ENCODE measurements around the gene FUCA1.
A peak's percentile ranks its signal among the peaks of the same experiment; 100 is the strongest.
"Not testable (repeated sequence)": the region's sequence is repeated elsewhere in the genome, so short reads cannot be mapped to it uniquely, and the experiment has no call there.

The FUCA1 gene

DNA sequence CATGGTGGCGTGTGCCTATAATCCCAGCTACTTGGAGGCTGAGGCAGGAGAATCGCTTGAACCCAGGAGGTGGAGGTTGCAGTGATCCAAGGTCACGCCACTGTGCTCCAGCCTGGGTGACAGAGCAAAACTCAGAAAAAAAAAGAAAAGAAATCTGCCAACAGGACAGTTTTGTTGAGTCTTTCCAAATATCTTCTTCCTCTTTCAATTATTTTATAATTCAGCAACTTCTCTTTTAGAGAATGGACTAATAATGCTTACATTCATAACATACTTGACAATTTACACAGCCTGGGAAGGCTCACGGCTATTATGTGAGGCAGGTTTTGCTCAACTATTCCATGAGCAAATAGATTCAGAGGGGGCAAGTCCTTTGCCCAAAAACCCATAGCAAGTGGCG, 27.0 kb upstream of the FUCA1 start:
- no peak for DNase-seq

DNA sequence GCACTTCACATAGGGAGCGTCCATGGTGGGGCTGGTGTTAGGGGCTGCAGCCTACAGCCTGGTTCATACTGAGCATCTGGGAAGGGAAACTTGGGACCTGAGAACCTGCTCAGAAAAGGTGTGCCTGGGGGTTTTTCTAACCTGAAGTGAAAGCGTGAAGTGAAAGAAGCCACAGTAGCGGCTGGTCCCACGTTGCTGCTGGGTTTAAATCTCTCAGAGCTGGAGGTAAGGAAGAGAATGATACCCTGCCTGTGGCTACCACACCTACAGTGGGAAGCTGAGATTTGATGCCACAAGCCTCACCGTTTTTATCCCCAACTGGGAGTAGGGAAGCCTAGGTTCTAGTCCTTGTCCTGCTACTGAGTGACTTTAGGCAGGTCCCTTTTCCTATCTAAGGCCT, 21.0 kb upstream of the FUCA1 start:
- DNase-seq: no peak

DNA sequence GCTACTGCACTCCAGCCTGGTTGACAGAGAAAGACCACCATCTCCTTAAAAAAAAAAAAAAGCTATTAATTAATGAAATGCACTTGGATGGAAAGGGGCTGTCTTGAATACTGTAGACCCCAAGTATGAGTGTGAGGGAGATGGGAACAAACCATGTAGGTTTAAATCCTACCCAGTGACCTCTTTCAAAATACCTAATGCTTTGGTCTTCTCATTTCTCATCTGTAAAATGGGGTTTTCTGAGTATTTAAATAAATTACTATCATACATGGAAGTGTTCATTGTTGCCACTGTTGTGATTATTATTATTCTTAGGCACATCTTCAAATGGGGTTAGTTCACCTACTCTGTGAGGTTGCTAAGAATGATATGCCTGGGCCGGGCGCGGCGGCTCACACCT, 17.1 kb upstream of the FUCA1 start:
- DNase-seq: no peak

GRCh38 chr1:23882746-23883145, 14.7 kb upstream of the FUCA1 start:
- DNase-seq: no peak

- DNase-seq: no peak
These were observed 11.7 kb upstream of the FUCA1 start for GRCh38 chr1:23879809-23880208.

GRCh38 chr1:23878668-23879067, 10.6 kb upstream of the FUCA1 start:
- no peak for DNase-seq

DNA sequence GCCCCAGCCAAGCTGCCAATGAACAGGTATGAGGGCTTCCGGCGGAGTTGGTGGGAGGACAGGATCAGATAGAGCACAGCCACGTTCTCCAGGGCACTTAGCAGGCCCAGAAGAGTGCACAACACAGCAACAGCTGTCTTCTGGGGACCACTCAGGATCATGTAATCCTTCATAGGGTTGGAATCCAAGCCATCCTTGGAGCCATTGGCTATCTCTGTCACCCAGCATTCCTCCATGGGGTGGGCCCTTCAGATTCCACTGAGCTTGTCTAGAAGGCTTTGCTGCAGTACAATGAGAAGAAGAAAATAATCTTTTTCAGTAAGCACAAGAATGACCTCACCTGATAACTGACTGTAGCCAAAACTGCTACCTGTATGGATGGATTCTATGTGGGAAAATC, 7.3 kb upstream of the FUCA1 start:
- no peak for DNase-seq

- no peak for DNase-seq
These were observed 4.3 kb upstream of the FUCA1 start for GRCh38 chr1:23872421-23872820.

DNA sequence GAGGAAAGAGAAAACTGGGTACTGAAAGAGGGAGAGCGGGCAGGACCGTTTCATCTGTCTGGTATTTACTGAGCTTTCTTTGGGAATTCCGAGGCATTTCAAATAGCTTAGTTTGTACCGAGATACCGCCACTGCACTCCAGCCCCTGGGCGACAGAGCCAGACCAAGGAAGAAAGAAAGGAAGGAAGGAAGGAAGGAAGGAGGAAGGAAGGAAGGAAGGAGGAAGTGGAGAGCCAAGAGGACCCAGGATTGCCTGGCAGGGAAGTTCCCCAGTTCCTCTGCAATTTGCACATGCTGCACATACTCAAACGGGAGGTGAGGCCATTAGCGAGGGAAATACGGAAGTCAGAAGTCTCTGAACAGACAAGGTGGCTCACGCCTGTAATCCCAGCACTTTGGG, 961 bp upstream of the FUCA1 start:
- DNase-seq: no peak

DNA sequence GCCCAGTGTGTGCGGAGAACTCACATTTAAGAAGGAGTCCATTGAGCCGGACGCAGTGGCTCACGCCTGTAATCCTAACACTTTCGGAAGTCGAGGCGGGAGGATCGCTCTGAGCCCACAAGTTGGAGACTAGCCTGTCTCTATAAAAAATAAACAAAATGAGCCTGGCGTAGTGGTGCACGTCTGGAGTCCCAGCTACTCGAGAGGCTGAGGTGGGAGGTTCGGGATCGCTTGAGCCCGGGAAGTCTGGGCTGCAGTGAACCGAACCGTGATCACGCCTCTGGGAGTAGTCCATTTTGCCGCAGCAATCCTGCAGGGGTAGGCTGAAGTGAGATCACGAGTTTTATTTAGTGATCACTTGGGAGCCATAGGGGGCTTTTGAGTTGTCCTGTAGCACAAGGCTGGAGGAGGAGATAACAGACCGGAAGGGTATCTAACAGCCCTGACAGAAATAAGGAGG, 497 bp upstream of the FUCA1 start:
- no peak for DNase-seq

GRCh38 chr1:23867542-23867894, 572 bp downstream of the FUCA1 start:
- no peak for DNase-seq

- DNase-seq: peak; percentile 25
These were observed 2.6 kb downstream of the FUCA1 start for GRCh38 chr1:23865543-23865930.

DNA sequence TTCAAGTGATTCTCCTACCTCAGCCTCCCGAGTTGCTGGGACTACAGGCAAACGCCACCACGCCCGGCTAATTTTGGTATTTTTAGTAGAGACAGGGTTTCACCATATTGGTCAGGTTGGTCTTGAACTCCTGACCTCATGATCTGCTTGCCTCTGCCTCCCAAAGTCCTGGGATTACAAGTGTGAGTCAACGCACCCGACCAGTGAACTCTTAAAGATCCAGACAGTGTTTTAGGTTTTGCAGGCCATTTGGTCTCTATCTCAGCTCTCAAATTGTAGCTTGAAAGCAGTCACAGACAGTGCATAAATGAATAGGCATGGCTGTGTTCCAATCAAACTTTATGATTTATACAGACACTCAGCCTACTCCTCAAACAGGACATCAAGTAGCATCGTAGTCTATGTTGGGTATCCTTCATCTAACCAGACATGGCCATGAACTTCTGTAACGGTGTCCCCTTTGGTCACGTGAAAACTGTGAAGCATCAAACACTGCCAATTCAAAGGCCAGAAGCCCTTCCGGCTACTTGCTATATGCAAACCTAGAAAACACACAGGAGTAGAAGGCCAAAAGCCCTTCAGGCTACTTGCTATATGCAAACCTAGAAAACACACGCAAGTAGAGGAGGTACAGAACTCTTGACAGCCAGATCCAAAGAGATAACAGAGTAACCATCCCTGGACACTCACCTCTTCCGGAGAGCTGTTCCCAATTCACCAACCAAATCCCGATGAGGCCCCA, 3.1 kb downstream of the FUCA1 start:
- DNase-seq: no peak

GRCh38 chr1:23862640-23863039, 5.5 kb downstream of the FUCA1 start:
- DNase-seq: no peak

DNA sequence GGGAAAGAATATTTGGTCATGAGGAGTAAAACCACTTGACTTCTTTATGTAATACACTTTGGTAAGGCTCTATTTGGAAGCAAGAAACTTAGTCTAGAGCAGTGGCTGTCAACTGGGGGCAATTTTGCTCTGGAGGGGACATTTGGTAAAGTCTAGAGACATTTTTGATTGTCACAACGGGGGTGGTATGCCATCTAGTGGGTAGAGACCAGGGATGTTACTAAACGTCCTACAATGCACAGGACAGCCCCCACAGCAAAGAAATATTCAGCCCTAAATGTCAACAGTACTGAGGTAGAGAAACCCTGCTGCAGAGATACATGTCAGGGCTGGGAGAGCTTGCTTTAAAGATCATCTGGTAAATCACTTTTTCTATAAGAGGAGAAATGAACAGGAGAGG, 13.5 kb downstream of the FUCA1 start:
- DNase-seq: no peak

GRCh38 chr1:23853124-23853523, 15.0 kb downstream of the FUCA1 start:
- not testable (repeated sequence) for DNase-seq

DNA sequence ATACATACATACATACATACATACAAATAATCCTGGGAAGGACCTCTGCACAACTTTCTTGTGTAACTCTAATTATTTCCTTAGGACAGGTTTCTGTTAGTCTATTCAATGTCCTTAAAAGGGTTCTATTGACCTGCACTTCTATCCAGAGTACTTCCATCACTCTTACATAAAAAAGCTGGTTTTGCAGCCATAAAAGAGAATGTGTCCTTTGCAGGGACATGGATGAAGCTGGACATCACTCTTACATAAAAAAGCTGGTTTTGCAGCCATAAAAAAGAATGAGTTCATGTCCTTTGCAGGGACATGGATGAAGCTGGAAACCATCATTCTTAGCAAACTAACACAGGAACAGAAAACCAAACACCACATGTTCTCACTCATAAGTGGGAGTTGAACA, 16.7 kb downstream of the FUCA1 start:
- not testable (repeated sequence) for DNase-seq

DNA sequence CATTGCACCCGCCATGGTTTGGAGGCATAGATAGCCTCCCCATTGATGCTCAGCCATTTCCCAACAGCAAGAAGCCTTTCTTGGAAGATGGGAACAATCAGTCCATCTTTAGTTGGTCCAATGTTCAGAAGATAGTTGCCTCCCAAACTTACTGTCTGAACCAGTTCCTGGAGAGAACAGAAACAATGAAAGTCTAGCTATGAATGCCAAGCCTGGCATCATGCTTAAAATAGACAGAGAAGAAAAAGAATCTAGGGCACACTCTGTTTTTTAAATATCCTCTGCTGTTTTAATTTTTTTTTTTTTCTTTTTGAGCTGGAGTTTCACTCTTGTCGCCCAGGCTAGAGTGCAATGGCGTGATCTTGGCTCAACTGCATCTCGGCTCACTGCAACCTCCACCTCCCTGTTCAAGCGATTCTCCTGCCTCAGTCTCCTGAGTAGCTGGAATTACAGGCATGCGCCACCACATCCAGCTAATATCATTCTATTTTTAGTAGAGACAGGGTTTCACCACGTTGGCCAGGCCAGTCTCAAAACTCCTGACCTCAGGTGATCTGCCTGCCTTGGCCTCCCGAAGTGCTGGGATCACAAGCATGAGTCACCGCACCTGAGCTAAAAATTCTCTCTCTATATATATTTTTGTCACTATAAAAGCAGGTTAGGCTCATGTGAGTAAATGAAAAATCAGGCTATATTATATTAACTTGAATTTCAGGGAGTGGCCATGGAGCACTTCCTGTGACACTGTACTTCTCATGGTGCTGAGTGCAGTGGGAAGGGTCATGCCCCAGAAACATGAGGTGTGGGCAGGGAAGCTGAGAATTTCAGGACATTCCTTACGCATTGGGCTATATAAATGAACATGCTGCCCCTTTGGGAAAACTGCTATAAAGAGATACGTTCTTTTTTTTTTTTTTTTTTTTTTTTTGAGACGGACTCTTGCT, 19.1 kb downstream of the FUCA1 start:
- no peak for DNase-seq

DNA sequence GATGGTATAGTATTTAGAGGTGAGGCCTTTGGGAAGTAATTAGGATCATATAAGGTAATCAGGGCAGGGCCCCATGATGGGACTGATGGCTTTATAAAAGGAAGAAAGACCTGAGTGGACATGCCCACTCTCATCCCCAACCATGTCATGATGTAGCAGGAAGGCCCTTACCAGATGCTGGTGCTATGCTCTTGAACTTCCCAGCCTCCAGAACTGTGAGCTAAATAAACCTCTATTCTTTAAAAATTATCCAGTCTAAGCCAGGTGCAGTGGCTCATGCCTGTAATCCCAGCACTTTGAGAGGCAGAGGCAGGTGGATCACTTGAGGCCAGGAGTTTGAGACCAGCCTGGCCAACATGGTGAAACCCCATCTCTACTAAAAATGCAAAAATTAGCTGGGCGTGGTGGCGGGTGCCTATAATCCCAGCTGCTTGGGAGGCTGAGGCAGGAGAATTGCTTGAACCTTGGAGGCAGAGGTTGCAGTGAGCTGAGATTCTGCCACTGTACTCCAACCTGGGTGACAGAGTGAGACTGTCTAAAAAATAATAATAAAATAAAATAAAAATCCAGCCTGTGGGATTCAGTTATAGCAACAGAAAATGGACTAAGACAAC, 20.5 kb downstream of the FUCA1 start:
- DNase-seq: not testable (repeated sequence)

DNA sequence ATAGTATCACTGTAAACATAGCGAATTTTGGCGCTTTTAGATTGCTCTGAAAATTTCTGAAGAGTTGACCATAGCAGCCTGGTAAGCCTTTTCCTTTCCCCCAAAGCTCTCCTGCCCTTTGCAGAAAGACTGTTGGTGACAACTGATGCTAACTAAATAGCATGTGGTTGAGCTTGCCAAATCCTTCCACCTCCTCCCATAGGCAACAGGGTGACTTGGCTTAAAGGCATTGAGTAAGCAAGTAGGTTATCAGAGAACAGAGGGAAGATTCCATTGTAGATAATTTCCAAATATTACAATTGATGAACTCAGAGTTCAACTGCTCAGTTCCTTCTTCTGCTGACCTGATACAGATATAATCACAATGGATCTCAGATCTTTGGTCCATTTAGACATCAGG, 22.9 kb downstream of the FUCA1 start:
- no peak for DNase-seq

GRCh38 chr1:23843644-23844043, 24.4 kb downstream of the FUCA1 start:
- DNase-seq: no peak

DNA sequence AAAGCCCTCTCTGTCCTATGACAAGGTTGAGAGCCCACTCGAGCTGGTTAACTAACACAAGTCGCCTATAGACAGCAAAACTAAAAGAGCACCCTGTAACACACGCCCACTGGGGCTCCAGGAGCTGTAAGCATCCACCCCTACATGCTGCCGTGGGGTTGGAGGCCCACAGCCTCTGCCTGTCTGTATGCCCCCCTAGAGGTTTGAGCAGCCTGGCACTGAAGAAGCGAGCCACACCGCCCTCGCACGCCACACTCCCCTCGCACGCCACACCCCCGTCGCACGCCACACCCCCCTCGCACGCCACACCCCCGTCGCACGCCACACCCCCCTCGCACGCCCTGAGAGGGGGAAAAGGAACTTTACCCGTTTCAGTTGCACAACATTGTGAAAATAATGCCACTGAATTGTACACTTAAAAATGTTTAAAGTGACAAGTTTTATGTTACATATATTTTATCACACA, 29.7 kb downstream of the FUCA1 start:
- DNase-seq: peak; percentile 36

DNA sequence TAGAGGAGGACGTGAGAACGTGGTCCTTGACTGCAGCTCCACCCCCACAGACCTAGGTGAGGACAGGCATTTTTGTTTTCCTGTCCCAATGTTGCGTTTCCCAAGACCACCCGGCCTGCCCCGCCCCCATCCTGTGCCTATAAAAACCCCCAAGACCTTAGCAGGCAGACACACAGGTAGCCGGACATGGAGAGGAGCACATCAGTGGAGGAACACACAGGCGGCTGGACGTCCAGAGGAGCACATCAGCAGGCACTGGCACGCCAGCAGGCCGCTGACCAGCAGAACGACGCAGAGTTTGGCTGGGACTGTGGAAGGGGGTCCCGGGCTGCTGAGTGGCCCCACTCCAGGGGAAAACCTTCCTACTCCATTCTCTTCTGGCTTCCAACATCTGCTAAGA, 30.2 kb downstream of the FUCA1 start:
- DNase-seq: no peak

GRCh38 chr1:23836037-23836436, 32.1 kb downstream of the FUCA1 start:
- no peak for DNase-seq

Data from fibroblast of skin of right biceps (primary cell).